Tibial artery (tissue), 4 donors: ENCODE results near the gene DR1.

Experiments
- DNase-seq, 2 donors: peaks; one replicate each; pipeline ENCODE4 v3.0.0-alpha.2; 2019
- H3K27ac ChIP-seq, 2 donors: fragments of 200-600 bp; sonication (generic) in 1 of 2; 1 replicate in 1 of 2; 2 replicates in 1 of 2; pipeline ENCODE4 v1.5.1; 2018 to 2019; ENCODE audit warnings: mild to moderate bottlenecking in 1 of 2
- H3K27me3 ChIP-seq, 2 donors: fragments of 200-600 bp; sonication (generic) in 1 of 2; one replicate each; pipeline versions ENCODE4 v1.5.1 to v1.6.0; 2016 to 2019
- H3K36me3 ChIP-seq, 3 donors: fragments of 200-600 bp; sonication (generic) in 2 of 3; one replicate each; pipeline ENCODE4 v1.5.1; 2016 to 2019; ENCODE audit warnings: mild to moderate bottlenecking in 2 of 3
- H3K4me1 ChIP-seq, 4 donors: fragments of 200-600 bp; sonication (generic) in 2 of 4; 1 replicate in 3 of 4; 2 replicates in 1 of 4; pipeline ENCODE4 v1.5.1; 2016 to 2019
- H3K4me3 ChIP-seq, 2 donors: fragments of 200-600 bp; sonication (generic) in 1 of 2; 1 replicate in 1 of 2; 2 replicates in 1 of 2; pipeline ENCODE4 v1.5.1; 2018 to 2019; ENCODE audit warnings: mild to moderate bottlenecking in 2 of 2
- H3K9me3 ChIP-seq, 3 donors: fragments of 200-600 bp; sonication (generic) in 1 of 3; one replicate each; pipeline ENCODE4 v1.5.1; 2016 to 2019
- intact Hi-C: fragments of 100-400 bp; cut with DNase I; formaldehyde crosslinking; loops from one replicate; pipeline ENCODE4 v1.15.0; 2023; ENCODE audit warnings: low total_unique reads
- TF ChIP-seq, protein P1 (sequence below), 2 experiments: fragments of 200-600 bp in 1 of 2; fragments of 450-650 bp in 1 of 2; IDR thresholded peaks; one replicate each; pipeline ENCODE4 v1.5.1; 2017 to 2019; ENCODE audit warnings: antibody characterized with exemption in 2 of 2, mild to moderate bottlenecking in 1 of 2, moderate library complexity in 1 of 2

The DR1 gene

GRCh38 chr1:93353286-93353685 is 7.6 kb downstream of the DR1 start:
- intact Hi-C loops = no loop called here
- H3K27me3 ChIP-seq = no peaks in the 10 kb centered on the region
- peaks cover 18 to 31% (median 27%) of the 10 kb centered on the region in 3 donors for H3K36me3 ChIP-seq
- no peaks in the 10 kb centered on the region for H3K9me3 ChIP-seq
- H3K27ac ChIP-seq = peak overlapping the region; percentile 23 to 56
- TF ChIP-seq, protein P1, sequence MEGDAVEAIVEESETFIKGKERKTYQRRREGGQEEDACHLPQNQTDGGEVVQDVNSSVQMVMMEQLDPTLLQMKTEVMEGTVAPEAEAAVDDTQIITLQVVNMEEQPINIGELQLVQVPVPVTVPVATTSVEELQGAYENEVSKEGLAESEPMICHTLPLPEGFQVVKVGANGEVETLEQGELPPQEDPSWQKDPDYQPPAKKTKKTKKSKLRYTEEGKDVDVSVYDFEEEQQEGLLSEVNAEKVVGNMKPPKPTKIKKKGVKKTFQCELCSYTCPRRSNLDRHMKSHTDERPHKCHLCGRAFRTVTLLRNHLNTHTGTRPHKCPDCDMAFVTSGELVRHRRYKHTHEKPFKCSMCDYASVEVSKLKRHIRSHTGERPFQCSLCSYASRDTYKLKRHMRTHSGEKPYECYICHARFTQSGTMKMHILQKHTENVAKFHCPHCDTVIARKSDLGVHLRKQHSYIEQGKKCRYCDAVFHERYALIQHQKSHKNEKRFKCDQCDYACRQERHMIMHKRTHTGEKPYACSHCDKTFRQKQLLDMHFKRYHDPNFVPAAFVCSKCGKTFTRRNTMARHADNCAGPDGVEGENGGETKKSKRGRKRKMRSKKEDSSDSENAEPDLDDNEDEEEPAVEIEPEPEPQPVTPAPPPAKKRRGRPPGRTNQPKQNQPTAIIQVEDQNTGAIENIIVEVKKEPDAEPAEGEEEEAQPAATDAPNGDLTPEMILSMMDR (IDR thresholded peaks at IDR 0.05) = no peak
- no peak for DNase-seq
- no peak overlapping the region for H3K4me3 ChIP-seq
- peaks cover 0 to 77% (median 27%) of the 10 kb centered on the region in 4 donors for H3K4me1 ChIP-seq

GRCh38 chr1:93354749-93355148 is 9.0 kb downstream of the DR1 start:
- TF ChIP-seq, protein P1 (IDR thresholded peaks at IDR 0.05) = no peak
- intact Hi-C loops = loop anchor here (1.0 kb wide), 1 partner anchor 17 kb away; no protein-coding TSS in a partner anchor
- Histone ChIP-seq H3K4me1 (peaks cover 0 to 74% (median 23%) of the 10 kb centered on the region in 4 donors), H3K27ac (no peak overlapping the region), H3K4me3 (no peak overlapping the region), H3K9me3 (no peaks in the 10 kb centered on the region), H3K36me3 (peaks cover 23 to 31% (median 27%) of the 10 kb centered on the region in 3 donors), H3K27me3 (no peaks in the 10 kb centered on the region)
- DNase-seq = no peak

DNA sequence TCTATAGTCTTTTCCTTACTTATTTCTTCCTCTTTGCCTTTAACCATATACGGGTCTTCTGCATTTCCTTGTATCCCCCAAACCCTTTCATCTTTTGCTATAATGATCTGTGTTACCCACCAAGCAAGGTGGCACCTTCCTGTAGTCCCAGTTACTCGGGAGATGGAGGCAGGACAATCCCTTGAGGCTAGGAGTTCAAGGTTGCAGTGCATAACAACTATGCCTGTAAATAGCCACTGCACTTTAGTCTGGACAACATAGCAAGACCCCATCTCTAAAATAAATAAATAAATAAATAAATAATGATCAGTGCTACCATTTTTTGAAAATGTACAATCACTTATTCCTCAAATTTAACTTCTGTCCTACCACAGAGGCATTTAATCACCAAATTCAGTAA is 11.5 kb downstream of the DR1 start:
- no peak for DNase-seq
- Histone ChIP-seq H3K9me3 (no peaks in the 10 kb centered on the region), H3K27ac (no peak overlapping the region), H3K27me3 (no peaks in the 10 kb centered on the region), H3K36me3 (peaks cover 30 to 32% (median 31%) of the 10 kb centered on the region in 3 donors), H3K4me3 (no peak overlapping the region), H3K4me1 (peaks cover 0 to 61% (median 14%) of the 10 kb centered on the region in 4 donors)
- TF ChIP-seq, protein P1 (IDR thresholded peaks at IDR 0.05) = no peak
- intact Hi-C loops = no loop called here

- H3K4me3 ChIP-seq = no peak overlapping the region
- no peak for DNase-seq
- intact Hi-C loops = no loop called here
- no peak overlapping the region for H3K27ac ChIP-seq
- TF ChIP-seq, protein P1 (IDR thresholded peaks at IDR 0.05) = no peak
- no peaks in the 10 kb centered on the region for H3K9me3 ChIP-seq
- no peaks in the 10 kb centered on the region for H3K27me3 ChIP-seq
- H3K36me3 ChIP-seq = peaks cover 30 to 32% (median 31%) of the 10 kb centered on the region in 3 donors
- peaks cover 0 to 50% (median 11%) of the 10 kb centered on the region in 4 donors for H3K4me1 ChIP-seq
These were observed 12.6 kb downstream of the DR1 start for GRCh38 chr1:93358293-93358692.

- Histone ChIP-seq H3K27ac (no peak overlapping the region), H3K9me3 (no peaks in the 10 kb centered on the region), H3K4me3 (no peak overlapping the region), H3K36me3 (peaks cover 16 to 35% (median 23%) of the 10 kb centered on the region in 3 donors), H3K4me1 (peaks cover 0 to 32% (median 4%) of the 10 kb centered on the region in 4 donors), H3K27me3 (no peaks in the 10 kb centered on the region)
- TF ChIP-seq, protein P1 (IDR thresholded peaks at IDR 0.05) = no peak
- no peak for DNase-seq
- intact Hi-C loops = no loop called here
These were observed 14.4 kb downstream of the DR1 start for GRCh38 chr1:93360111-93360510.

- TF ChIP-seq, protein P1 (IDR thresholded peaks at IDR 0.05) = no peak
- Histone ChIP-seq H3K27ac (no peak overlapping the region), H3K4me3 (no peak overlapping the region), H3K4me1 (peaks cover 0 to 31% (median 4%) of the 10 kb centered on the region in 4 donors), H3K27me3 (no peaks in the 10 kb centered on the region), H3K9me3 (no peaks in the 10 kb centered on the region), H3K36me3 (peaks cover 1 to 29% (median 12%) of the 10 kb centered on the region in 3 donors)
- DNase-seq = no peak
- intact Hi-C loops = no loop called here
These were observed 16.5 kb downstream of the DR1 start for GRCh38 chr1:93362237-93362636.
